Lung (tissue), 12 donors: ENCODE data around the gene ADGRD1. TPM values are rescaled to one million over a fixed set of nuclear protein-coding genes. Genes with fewer than 3 reads are reported as not detected.
A peak's percentile ranks its signal among the peaks of the same experiment; 100 is the strongest.

Experiments used
- ATAC-seq: fragments of 200-7000 bp; cut with Tn5 transposase; one replicate; pipeline ENCODE4 v1.9.1; 2020; ENCODE audit warnings: moderate number of reproducible peaks; ENCODE audit not compliant: insufficient read depth, low FRiP score
- DNase-seq, 3 donors: peaks; one replicate each; pipeline ENCODE4 v3.0.0-alpha.2; 2013 to 2017
- H3K27ac ChIP-seq, 2 donors: one replicate each; pipeline ENCODE4 v1.5.1; 2013; ENCODE audit warnings: mild to moderate bottlenecking in 2 of 2, moderate library complexity in 2 of 2, control low read depth in 1 of 2, inconsistent platforms in 1 of 2, low read depth in 1 of 2, low read length in 1 of 2
- H3K27me3 ChIP-seq, 3 donors: one replicate each; pipeline ENCODE4 v1.5.1; 2013; ENCODE audit warnings: low read length in 2 of 3; ENCODE audit not compliant: control insufficient read depth in 3 of 3, insufficient read depth in 3 of 3
- H3K36me3 ChIP-seq, 4 donors: one replicate each; pipeline ENCODE4 v1.5.1; 2013; ENCODE audit warnings: low read length in 4 of 4, mild to moderate bottlenecking in 1 of 4, moderate library complexity in 1 of 4; ENCODE audit not compliant: control insufficient read depth in 4 of 4, insufficient read depth in 4 of 4
- H3K4me1 ChIP-seq, 5 donors: one replicate each; pipeline ENCODE4 v1.5.1; 2013; ENCODE audit warnings: low read length in 5 of 5, mild to moderate bottlenecking in 2 of 5, moderate library complexity in 1 of 5; ENCODE audit not compliant: control insufficient read depth in 5 of 5, insufficient read depth in 5 of 5
- H3K4me3 ChIP-seq: one replicate; pipeline ENCODE4 v1.5.1; 2013; ENCODE audit warnings: mild to moderate bottlenecking, control low read depth, moderate library complexity
- H3K9ac ChIP-seq, 2 donors: one replicate each; pipeline ENCODE4 v1.5.1; 2013; ENCODE audit warnings: low read length in 2 of 2, control low read depth in 1 of 2; ENCODE audit not compliant: insufficient read depth in 1 of 2
- H3K9me3 ChIP-seq, 4 donors: one replicate each; pipeline ENCODE4 v1.5.1; 2013; ENCODE audit warnings: low read length in 3 of 4, mild to moderate bottlenecking in 1 of 4, moderate library complexity in 1 of 4; ENCODE audit not compliant: control insufficient read depth in 4 of 4, insufficient read depth in 3 of 4
- CTCF ChIP-seq: IDR thresholded peaks from 2 replicates; pipeline ENCODE4 v1.5.1; 2012; ENCODE audit warnings: mild to moderate bottlenecking; ENCODE audit errors: control extremely low read depth, extremely low read depth
- WGBS, 2 donors: extraction: QIAGEN DNeasy Blood & Tissue Kit; methylation state at CpG; one replicate each; pipeline ENCODE4 v1.1.7; 2013; 5-methylcytosine and 5-hydroxymethylcytosine counted together
- polyA plus RNA-seq, 2 donors: library from polyadenylated mRNA; stranded (reverse); fragments of 200-250 nt; gene quantifications; one replicate each; pipeline ENCODE4 v1.2.1, GENCODE V29; 2013
- total RNA-seq, 2 donors: library from RNA; depleted of rRNA in 1 of 2; stranded (reverse); fragments of >200 nt in 1 of 2; gene quantifications; one replicate each; pipeline ENCODE4 v1.2.1, GENCODE V29; 2014 to 2021
- donor health status: control.
- donor health status: control.
- donor health status: Bipolar disorder and iron deficiency.
- donor health status: healthy.
- donor health status: DM: yes; HTN: yes; CAD: no.

Gene ADGRD1
- total and polyA plus RNA-seq, 4 donors: 23.5 to 85.6 (median 46.7) TPM

- Histone ChIP-seq H3K9me3 (peaks cover 0 to 2% (median 0%) of the 10 kb centered on the region in 4 donors), H3K4me3 (peak overlapping the region; percentile 50), H3K9ac (no peak overlapping the region), H3K27ac (peak overlapping the region in 1 of 2 donors; percentile 46), H3K36me3 (no peaks in the 10 kb centered on the region), H3K27me3 (no peaks in the 10 kb centered on the region), H3K4me1 (peaks cover 0 to 27% (median 10%) of the 10 kb centered on the region in 5 donors)
- ATAC-seq (peak; percentile 9), DNase-seq (no peak)
- TF ChIP-seq CTCF: no peak
- 59 to 70% methylated on average over 11 of the region's 11 CpGs for WGBS, 2 donors
Observed at GRCh38 chr12:130955238-130955816, 1.6 kb downstream of the ADGRD1 start.

- WGBS, 2 donors: 78 to 92% methylated on average over 10 to 11 of the region's 11 CpGs
- Histone ChIP-seq H3K4me3 (peak overlapping the region; percentile 41), H3K27me3 (no peaks in the 10 kb centered on the region), H3K9ac (no peak overlapping the region), H3K9me3 (peaks cover 0 to 2% (median 0%) of the 10 kb centered on the region in 4 donors), H3K36me3 (no peaks in the 10 kb centered on the region), H3K27ac (peak overlapping the region in 1 of 2 donors; percentile 3), H3K4me1 (peaks cover 0 to 32% (median 10%) of the 10 kb centered on the region in 5 donors)
- DNase-seq (no peak), ATAC-seq (no peak)
- no peak for TF ChIP-seq CTCF
Observed at GRCh38 chr12:130956009-130956408, 2.3 kb downstream of the ADGRD1 start.

GRCh38 chr12:130956456-130957303 is 3.0 kb downstream of the ADGRD1 start:
- no peaks in the 10 kb centered on the region for H3K36me3 ChIP-seq
- 88 to 91% methylated on average over 14 of the region's 14 CpGs for WGBS, 2 donors
- H3K27ac ChIP-seq: peak overlapping the region in 1 of 2 donors; percentile 3
- H3K4me3 ChIP-seq: no peak overlapping the region
- ATAC-seq (no peak), DNase-seq (no peak)
- no peak overlapping the region for H3K9ac ChIP-seq
- H3K9me3 ChIP-seq: peaks cover 0 to 2% (median 0%) of the 10 kb centered on the region in 4 donors
- no peak for TF ChIP-seq CTCF
- peaks cover 0 to 37% (median 10%) of the 10 kb centered on the region in 5 donors for H3K4me1 ChIP-seq
- no peaks in the 10 kb centered on the region for H3K27me3 ChIP-seq
